Neural cell (in vitro differentiated cells): Measurements from ENCODE around the gene PLCB4. TPM values are rescaled to one million over a fixed set of nuclear protein-coding genes. Genes with fewer than 3 reads are reported as not detected.

ENCODE experiments used
- H2AFZ ChIP-seq: fragments of 200-600, 300-800 bp; sonication (generic), shearing (Covaris generic); 2 replicates; pipeline ENCODE4 v1.6.0; 2014; ENCODE audit warnings: low read depth, mild to moderate bottlenecking, antibody characterized with exemption, low read length, moderate library complexity
- H3F3A ChIP-seq: fragments of 200-600 bp; shearing (Covaris generic); 2 replicates; pipeline ENCODE4 v1.6.1; 2016; ENCODE audit warnings: mild to moderate bottlenecking, moderate library complexity, mixed read lengths, antibody characterized with exemption, low read length; ENCODE audit not compliant: insufficient read depth, poor library complexity, severe bottlenecking
- H3K27ac ChIP-seq: fragments of 200-600, 300-800 bp; sonication (generic), shearing (Covaris generic); 2 replicates; pipeline ENCODE4 v1.5.1; 2014; ENCODE audit warnings: mild to moderate bottlenecking, low read length, moderate library complexity
- H3K27me3 ChIP-seq: fragments of 300-800, 200-600 bp; sonication (generic), shearing (Covaris generic); 2 replicates; pipeline ENCODE4 v1.6.0; 2014; ENCODE audit warnings: mild to moderate bottlenecking, low read depth, low read length, moderate library complexity; ENCODE audit not compliant: insufficient read depth
- H3K36me3 ChIP-seq: fragments of 300-800, 200-600 bp; sonication (generic), shearing (Covaris generic); 2 replicates; pipeline ENCODE4 v1.5.1; 2014; ENCODE audit warnings: mild to moderate bottlenecking, antibody characterized with exemption, low read length, moderate library complexity; ENCODE audit not compliant: insufficient read depth
- H3K4me2 ChIP-seq: fragments of 300-800, 200-600 bp; sonication (generic), shearing (Covaris generic); 2 replicates; pipeline ENCODE4 v1.6.0; 2014; ENCODE audit warnings: mild to moderate bottlenecking, low read length
- H3K4me3 ChIP-seq: fragments of 300-800, 200-600 bp; sonication (generic), shearing (Covaris generic); 2 replicates; pipeline ENCODE4 v1.5.1; 2014; ENCODE audit warnings: mild to moderate bottlenecking, low read length, moderate library complexity
- H3K79me2 ChIP-seq: fragments of 200-600 bp; shearing (Covaris generic); replicated peaks from 2 replicates; pipeline ENCODE4 v1.6.0; 2014; ENCODE audit warnings: mild to moderate bottlenecking, low read length, moderate library complexity; ENCODE audit not compliant: insufficient read depth
- H3K9ac ChIP-seq: fragments of 300-800, 200-600 bp; sonication (generic), shearing (Covaris generic); 2 replicates; pipeline ENCODE4 v1.6.1; 2016; ENCODE audit warnings: mild to moderate bottlenecking, low read length, mixed read lengths
- H3K9me2 ChIP-seq: fragments of 200-600 bp; shearing (Covaris generic); 2 replicates; pipeline ENCODE4 v1.6.1; 2016; ENCODE audit warnings: mild to moderate bottlenecking, low read length, mixed read lengths; ENCODE audit not compliant: insufficient read depth
- H3K9me3 ChIP-seq: fragments of 200-600, 300-800 bp; sonication (generic), shearing (Covaris generic); 2 replicates; pipeline ENCODE4 v1.6.1; 2016; ENCODE audit warnings: mild to moderate bottlenecking, mixed run types, low read length, moderate library complexity, mixed read lengths
- H4K20me1 ChIP-seq: fragments of 200-600 bp; shearing (Covaris generic); 2 replicates; pipeline ENCODE4 v1.6.1; 2016; ENCODE audit warnings: mild to moderate bottlenecking, mixed run types; ENCODE audit not compliant: insufficient read depth
- EP300 ChIP-seq: fragments of 450-650 bp; conservative IDR thresholded peaks from 2 replicates; pipeline ENCODE4 v1.6.1; 2014; ENCODE audit warnings: antibody characterized with exemption, mild to moderate bottlenecking, moderate library complexity; ENCODE audit not compliant: poor library complexity, severe bottlenecking
- EZH2 ChIP-seq: fragments of 200-600, 300-800 bp; shearing (Covaris generic), sonication (generic); IDR thresholded peaks from 2 replicates; pipeline ENCODE4 v1.6.1; 2014; ENCODE audit warnings: antibody characterized with exemption, low read length, borderline replicate concordance, mild to moderate bottlenecking; ENCODE audit not compliant: insufficient read depth, poor library complexity, severe bottlenecking
- MXI1 ChIP-seq: fragments of 450-650 bp; conservative IDR thresholded peaks from 2 replicates; pipeline ENCODE4 v1.6.1; 2014; ENCODE audit warnings: antibody characterized with exemption, mild to moderate bottlenecking; ENCODE audit not compliant: poor library complexity, severe bottlenecking
- POLR2AphosphoS5 ChIP-seq: IDR thresholded peaks from 2 replicates; pipeline ENCODE4 v1.6.1; 2012
- RAD21 ChIP-seq: fragments of 450-650 bp; conservative IDR thresholded peaks from 2 replicates; pipeline ENCODE4 v1.6.1; 2014; ENCODE audit warnings: antibody characterized with exemption, mild to moderate bottlenecking, moderate library complexity
- SMC3 ChIP-seq: fragments of 450-650 bp; conservative IDR thresholded peaks from 2 replicates; pipeline ENCODE4 v1.6.1; 2014; ENCODE audit warnings: antibody characterized with exemption, mild to moderate bottlenecking, moderate library complexity; ENCODE audit not compliant: poor library complexity
- TAF1 ChIP-seq: IDR thresholded peaks from 2 replicates; pipeline ENCODE4 v1.6.1; 2012; ENCODE audit warnings: low read depth
- polyA plus RNA-seq: library from polyadenylated mRNA; depleted of rRNA; stranded (reverse); fragments of >200 nt; gene quantifications from 2 replicates; pipeline ENCODE4 v1.2.3, GENCODE V29; 2014
- TF ChIP-seq, protein P1 (sequence below): fragments of 450-650 bp; IDR thresholded peaks from 2 replicates; pipeline ENCODE4 v1.5.1; 2014; ENCODE audit warnings: antibody characterized with exemption, mild to moderate bottlenecking, moderate library complexity; ENCODE audit not compliant: poor library complexity, severe bottlenecking
- TF ChIP-seq, protein P2 (sequence below): IDR thresholded peaks from 2 replicates; pipeline ENCODE4 v1.6.1; 2012; ENCODE audit warnings: borderline replicate concordance

Gene PLCB4
- polyA plus RNA-seq, 1 donor from 2014 or later, result 13.1 TPM

DNA sequence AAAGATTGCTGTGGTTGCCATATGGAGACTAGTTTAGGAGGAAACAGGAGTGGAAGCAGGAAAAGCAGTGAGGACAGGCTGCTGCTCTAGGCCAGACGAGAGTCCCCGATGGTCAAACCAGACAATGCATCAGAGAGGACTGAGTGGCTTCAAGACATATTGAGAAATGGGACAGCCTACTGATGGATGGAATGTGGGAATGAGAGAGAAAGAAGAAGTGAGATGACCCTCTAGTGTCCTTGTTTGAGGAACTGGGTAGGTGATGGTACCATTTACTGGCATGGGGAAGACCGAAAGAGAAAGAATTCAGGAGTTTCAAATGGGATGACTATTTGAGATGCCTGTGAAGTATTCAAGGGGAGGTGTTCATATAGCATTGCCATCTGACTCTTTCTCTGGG is 333.7 kb downstream of the PLCB4 start:
- no peaks in the 10 kb centered on the region for H3K79me2 ChIP-seq
- no peak overlapping the region for H3K4me2 ChIP-seq
- no peaks in the 10 kb centered on the region for H3K9me2 ChIP-seq
- H3K27ac ChIP-seq, result no peak overlapping the region
- no peaks in the 10 kb centered on the region for H3K27me3 ChIP-seq
- no peaks in the 10 kb centered on the region for H3K9me3 ChIP-seq
- H3K36me3 ChIP-seq, result no peaks in the 10 kb centered on the region
- no peaks in the 10 kb centered on the region for H4K20me1 ChIP-seq
- H3K9ac ChIP-seq, result no peak overlapping the region
- no peak overlapping the region for H3K4me3 ChIP-seq
- TF ChIP-seq, protein P1, sequence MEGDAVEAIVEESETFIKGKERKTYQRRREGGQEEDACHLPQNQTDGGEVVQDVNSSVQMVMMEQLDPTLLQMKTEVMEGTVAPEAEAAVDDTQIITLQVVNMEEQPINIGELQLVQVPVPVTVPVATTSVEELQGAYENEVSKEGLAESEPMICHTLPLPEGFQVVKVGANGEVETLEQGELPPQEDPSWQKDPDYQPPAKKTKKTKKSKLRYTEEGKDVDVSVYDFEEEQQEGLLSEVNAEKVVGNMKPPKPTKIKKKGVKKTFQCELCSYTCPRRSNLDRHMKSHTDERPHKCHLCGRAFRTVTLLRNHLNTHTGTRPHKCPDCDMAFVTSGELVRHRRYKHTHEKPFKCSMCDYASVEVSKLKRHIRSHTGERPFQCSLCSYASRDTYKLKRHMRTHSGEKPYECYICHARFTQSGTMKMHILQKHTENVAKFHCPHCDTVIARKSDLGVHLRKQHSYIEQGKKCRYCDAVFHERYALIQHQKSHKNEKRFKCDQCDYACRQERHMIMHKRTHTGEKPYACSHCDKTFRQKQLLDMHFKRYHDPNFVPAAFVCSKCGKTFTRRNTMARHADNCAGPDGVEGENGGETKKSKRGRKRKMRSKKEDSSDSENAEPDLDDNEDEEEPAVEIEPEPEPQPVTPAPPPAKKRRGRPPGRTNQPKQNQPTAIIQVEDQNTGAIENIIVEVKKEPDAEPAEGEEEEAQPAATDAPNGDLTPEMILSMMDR, result no peak
- no peak for TF ChIP-seq SMC3
- no peaks in the 10 kb centered on the region for H3F3A ChIP-seq
- H2AFZ ChIP-seq, result no peak overlapping the region

DNA sequence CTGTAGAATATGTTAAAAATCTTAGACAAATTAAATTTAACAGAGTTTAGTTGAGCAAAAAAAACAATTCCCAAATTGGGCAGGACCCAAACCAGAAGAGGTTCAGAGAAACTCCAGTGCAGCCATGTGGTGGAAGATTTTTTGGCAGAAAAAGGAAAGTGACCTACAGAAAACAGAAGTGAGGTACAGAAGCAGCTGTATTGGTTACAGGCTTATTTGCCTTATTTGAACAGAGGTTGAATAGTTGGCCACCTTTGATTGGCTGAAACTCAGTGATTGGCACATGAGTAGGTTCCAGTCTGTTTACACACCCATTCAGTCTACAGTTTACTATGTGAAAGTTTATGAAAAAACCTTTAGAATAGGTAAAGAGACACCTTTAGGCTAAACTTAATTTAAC is 334.6 kb downstream of the PLCB4 start:
- H3K4me3 ChIP-seq, result no peak overlapping the region
- no peak overlapping the region for H3K4me2 ChIP-seq
- H3K27me3 ChIP-seq, result no peaks in the 10 kb centered on the region
- no peak overlapping the region for H3K9ac ChIP-seq
- TF ChIP-seq SMC3 (no peak), RAD21 (no peak), TAF1 (no peak), MXI1 (no peak), EZH2 (no peak), POLR2AphosphoS5 (no peak), EP300 (no peak)
- TF ChIP-seq, protein P2, sequence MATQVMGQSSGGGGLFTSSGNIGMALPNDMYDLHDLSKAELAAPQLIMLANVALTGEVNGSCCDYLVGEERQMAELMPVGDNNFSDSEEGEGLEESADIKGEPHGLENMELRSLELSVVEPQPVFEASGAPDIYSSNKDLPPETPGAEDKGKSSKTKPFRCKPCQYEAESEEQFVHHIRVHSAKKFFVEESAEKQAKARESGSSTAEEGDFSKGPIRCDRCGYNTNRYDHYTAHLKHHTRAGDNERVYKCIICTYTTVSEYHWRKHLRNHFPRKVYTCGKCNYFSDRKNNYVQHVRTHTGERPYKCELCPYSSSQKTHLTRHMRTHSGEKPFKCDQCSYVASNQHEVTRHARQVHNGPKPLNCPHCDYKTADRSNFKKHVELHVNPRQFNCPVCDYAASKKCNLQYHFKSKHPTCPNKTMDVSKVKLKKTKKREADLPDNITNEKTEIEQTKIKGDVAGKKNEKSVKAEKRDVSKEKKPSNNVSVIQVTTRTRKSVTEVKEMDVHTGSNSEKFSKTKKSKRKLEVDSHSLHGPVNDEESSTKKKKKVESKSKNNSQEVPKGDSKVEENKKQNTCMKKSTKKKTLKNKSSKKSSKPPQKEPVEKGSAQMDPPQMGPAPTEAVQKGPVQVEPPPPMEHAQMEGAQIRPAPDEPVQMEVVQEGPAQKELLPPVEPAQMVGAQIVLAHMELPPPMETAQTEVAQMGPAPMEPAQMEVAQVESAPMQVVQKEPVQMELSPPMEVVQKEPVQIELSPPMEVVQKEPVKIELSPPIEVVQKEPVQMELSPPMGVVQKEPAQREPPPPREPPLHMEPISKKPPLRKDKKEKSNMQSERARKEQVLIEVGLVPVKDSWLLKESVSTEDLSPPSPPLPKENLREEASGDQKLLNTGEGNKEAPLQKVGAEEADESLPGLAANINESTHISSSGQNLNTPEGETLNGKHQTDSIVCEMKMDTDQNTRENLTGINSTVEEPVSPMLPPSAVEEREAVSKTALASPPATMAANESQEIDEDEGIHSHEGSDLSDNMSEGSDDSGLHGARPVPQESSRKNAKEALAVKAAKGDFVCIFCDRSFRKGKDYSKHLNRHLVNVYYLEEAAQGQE, result no peak
- TF ChIP-seq, protein P1, result no peak
- no peaks in the 10 kb centered on the region for H3F3A ChIP-seq
- no peaks in the 10 kb centered on the region for H3K79me2 ChIP-seq
- no peaks in the 10 kb centered on the region for H3K36me3 ChIP-seq
- no peaks in the 10 kb centered on the region for H3K9me3 ChIP-seq
- no peaks in the 10 kb centered on the region for H3K9me2 ChIP-seq
- H3K27ac ChIP-seq, result no peak overlapping the region
- H4K20me1 ChIP-seq, result no peaks in the 10 kb centered on the region
- no peak overlapping the region for H2AFZ ChIP-seq
